ENCODE measurements around the gene RUNX1.

Gene RUNX1

DNA sequence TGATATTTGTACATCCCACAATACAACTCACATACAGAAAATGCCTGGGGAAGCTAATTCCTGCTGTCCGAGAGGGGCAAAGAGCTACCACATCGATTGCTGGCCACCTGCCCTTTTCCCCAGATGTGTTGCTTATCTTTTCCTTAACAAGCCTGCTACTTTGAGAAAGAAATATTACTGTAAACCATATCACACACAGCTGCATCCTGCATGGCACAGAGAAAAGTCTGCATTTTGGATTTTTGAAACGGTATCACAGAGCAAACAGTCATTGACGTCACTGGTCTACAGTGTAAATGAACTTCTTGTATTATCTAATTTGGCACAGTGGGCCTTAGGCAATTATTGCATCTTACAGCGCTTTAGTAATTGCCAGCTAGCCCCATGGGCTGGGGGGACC, 215.6 kb downstream of the RUNX1 start:
- no peak for DNase-seq
- H3K27ac Mint-ChIP-seq: no peak overlapping the region
- peaks cover under 1 to 1% of the 10 kb centered on the region in 2 donors for H3K9me3 Mint-ChIP-seq
- H3K4me3 Mint-ChIP-seq: no peak overlapping the region
- no peak for ATAC-seq
- H3K4me1 Mint-ChIP-seq: peaks cover 34% of the 10 kb centered on the region
- no peaks in the 10 kb centered on the region for H3K27me3 Mint-ChIP-seq

DNA sequence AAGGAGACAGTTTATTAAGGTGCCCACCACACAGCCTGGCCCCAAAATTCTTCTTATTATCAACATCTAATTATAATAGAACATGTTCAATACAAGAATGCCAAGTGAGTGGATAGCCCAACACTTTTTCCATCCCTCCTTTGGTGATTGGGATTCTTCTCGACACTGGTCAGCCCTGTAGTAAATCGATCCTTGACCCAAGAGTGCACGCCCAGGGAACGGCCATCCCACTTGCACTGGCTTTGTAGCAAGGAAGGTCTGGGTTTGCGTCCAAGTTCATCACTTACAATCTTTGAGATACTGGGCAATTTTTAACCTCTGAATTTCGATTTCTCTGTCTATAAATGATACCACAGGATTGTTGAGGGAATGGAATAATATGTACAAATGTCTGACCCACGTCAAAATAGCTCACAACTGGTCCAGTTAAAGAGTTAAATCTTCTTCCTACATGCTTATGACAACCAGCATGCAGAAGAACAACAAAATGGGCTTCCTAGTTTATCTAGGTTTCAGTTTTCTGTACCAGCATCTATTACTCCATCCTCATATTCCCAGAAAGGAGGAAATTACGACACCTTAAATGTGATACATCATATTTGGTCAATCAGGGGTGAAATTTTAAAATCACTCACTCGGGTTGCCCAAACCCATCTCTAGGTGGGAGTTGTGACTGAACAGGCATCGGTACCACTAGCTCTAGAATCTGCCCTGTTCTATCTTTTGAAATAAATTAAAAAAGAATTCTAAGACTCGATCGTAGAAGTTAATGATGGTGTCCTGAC, 218.5 kb downstream of the RUNX1 start:
- Mint-ChIP-seq H3K27me3 (no peaks in the 10 kb centered on the region), H3K4me3 (no peak overlapping the region), H3K4me1 (peaks cover 13% of the 10 kb centered on the region), H3K9me3 (peaks cover 10 to 21% of the 10 kb centered on the region in 2 donors), H3K27ac (peak overlapping the region in 1 of 2 donors; percentile 48)
- ATAC-seq (no peak), DNase-seq (no peak)

DNA sequence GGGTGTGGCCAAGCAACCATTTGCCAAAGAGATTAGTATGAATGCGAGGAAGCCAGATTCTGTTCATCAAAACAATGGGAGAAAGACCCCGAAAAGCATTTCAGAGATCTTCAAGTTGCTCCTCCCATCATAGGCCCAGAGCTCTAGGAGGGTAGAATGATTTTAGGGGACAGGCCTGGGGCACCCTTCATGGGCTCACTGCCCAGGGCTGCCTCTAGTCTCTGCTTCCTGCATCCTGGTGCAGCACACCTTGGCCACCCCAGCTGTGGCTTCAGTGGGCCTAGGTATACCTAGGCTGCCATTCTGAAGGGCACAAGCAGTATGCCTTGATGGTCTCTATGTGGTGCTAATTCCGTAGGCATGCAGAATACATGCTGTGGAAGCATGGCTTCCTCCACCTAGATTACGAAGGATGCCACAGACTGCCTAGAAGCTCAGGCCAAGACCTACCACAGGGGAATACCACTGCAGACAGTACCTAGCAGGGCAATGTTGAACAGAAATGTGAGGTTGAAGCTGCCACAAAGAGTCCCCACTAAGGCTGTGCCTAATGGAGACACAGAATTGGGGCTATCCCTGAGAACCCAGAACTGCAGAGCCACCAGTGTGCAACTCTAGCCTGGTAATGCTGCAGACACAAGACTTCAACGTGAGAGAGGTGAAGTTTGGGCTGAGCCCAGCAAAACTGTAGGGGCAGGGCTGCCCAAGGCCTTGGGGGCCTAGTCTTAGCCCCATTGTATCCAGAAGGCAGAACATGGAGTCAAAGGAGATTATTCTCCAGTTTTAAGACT, 221.5 kb downstream of the RUNX1 start:
- Mint-ChIP-seq H3K4me1 (no peaks in the 10 kb centered on the region), H3K9me3 (peaks cover 10 to 21% of the 10 kb centered on the region in 2 donors), H3K27me3 (no peaks in the 10 kb centered on the region), H3K27ac (no peak overlapping the region), H3K4me3 (no peak overlapping the region)
- no peak for DNase-seq
- no peak for ATAC-seq

DNA sequence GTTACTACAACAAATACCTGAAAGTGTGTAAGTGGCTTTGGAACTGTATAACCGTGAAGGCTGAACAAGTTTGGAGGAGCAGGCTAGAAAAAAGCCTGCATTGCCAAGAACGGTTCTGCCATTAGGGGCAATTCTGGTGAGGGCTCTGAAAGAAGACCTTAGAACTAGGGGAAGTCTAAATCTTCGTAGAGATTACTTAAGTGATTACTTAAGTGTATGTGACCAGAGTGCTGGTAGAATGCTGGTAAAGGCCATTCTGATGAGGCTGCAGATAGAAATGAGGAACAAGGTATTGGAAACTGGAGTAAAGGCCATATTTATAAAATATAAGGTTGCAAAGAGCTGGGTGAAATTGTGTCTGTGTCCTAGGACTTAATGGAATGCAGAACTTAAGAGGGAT, 222.3 kb downstream of the RUNX1 start:
- Mint-ChIP-seq H3K27me3 (no peaks in the 10 kb centered on the region), H3K4me3 (no peak overlapping the region), H3K9me3 (peaks cover 10 to 21% of the 10 kb centered on the region in 2 donors), H3K4me1 (no peaks in the 10 kb centered on the region), H3K27ac (peak overlapping the region in 1 of 2 donors; percentile 4)
- ATAC-seq: no peak
- DNase-seq: no peak

DNA sequence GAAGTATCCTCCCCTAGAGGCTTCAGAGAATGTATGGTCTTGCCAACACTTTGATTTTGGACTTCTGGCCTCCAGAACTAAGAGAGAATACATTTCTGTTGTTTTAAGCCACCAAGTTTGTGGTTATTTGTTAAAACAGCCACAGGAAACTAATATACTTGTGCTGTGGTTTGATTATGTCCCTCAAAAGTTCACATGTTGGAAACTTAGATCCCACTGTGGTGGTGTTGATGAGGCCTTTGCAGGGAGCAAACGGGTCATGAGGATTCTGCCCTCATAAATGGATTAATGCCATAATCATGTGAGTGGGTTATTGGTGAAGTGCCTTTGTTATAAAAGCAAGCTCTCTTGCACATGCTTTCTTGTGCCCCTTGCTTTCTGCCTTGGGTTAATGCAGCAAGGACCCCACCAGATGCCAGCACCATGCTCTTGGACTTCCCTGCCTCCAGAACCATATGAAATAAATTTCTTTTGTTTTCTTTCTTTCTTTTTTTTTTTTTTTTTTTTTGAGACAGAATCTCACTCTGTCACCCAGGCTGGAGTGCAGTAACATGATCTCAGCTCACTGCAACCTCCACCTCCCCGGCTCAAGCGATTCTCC, 223.1 kb downstream of the RUNX1 start:
- no peak overlapping the region for H3K4me3 Mint-ChIP-seq
- H3K9me3 Mint-ChIP-seq: peaks cover 10 to 21% of the 10 kb centered on the region in 2 donors
- no peaks in the 10 kb centered on the region for H3K27me3 Mint-ChIP-seq
- no peak overlapping the region for H3K27ac Mint-ChIP-seq
- H3K4me1 Mint-ChIP-seq: no peaks in the 10 kb centered on the region
- no peak for ATAC-seq
- no peak for DNase-seq

DNA sequence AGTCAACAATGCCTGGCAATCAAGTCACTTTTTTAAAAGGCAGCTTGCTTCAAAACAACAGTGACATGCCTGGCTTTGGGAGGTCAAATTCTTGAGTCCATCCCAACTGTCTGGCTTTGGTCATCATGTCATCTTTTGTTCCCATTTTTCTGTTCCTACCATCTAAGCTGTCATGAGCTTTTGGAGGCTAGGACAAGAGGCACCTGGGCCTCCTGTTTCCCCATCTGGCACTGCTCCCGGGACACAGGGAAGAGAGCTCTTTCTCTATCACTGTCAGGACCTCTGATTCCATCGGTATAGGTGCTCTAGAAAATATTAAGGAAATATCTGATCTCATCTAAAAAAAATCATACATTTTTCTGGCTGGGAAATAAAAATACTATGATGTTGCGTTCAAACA, 224.0 kb downstream of the RUNX1 start:
- H3K27me3 Mint-ChIP-seq: no peaks in the 10 kb centered on the region
- H3K4me3 Mint-ChIP-seq: no peak overlapping the region
- DNase-seq: no peak
- no peak overlapping the region for H3K27ac Mint-ChIP-seq
- H3K4me1 Mint-ChIP-seq: no peaks in the 10 kb centered on the region
- ATAC-seq: no peak
- peaks cover 10 to 21% of the 10 kb centered on the region in 2 donors for H3K9me3 Mint-ChIP-seq

DNA sequence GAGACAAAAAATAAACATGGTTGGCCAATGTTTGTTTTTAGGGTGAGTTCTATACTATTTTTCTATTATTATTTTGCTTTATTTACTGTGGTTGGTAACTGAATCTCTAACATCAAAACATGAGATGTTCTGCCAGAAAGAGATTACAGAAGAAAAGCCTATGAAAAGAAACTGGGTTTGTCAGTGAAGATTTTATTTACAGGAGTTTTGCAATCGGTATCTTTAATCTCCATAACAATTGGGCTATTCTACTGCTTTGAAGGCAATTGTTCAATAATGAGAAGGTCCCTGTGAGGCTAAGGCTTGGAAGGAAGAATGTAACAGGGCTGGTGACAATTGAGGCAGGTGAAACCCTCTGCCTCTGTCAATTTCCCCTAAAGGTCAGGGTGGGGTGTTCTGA, 224.8 kb downstream of the RUNX1 start:
- DNase-seq: no peak
- Mint-ChIP-seq H3K4me1 (no peaks in the 10 kb centered on the region), H3K9me3 (peaks cover 10 to 21% of the 10 kb centered on the region in 2 donors), H3K27me3 (no peaks in the 10 kb centered on the region), H3K4me3 (no peak overlapping the region), H3K27ac (no peak overlapping the region)
- no peak for ATAC-seq

DNA sequence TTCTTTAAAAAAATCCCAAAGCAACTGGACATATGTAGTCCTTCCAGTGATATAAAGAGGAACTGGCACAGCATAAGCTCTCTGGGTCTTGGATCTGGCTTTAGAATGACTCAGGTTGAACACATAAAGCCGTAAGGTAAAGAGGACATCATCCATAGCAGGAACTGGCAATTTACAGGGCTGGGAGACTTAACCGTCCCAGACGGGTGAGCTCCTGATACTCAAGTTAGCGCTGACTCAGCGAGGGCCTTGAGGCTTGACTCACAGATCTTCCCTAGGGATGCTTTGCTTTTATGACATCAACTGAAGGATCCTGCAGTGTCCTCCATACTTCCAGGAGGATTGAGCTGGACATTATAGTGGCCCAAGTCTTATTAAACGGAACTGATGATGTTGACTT, 226.2 kb downstream of the RUNX1 start:
- H3K4me1 Mint-ChIP-seq: no peaks in the 10 kb centered on the region
- peak overlapping the region in 1 of 2 donors; percentile 12 for H3K27ac Mint-ChIP-seq
- H3K9me3 Mint-ChIP-seq: peaks cover 5 to 14% of the 10 kb centered on the region in 2 donors

DNA sequence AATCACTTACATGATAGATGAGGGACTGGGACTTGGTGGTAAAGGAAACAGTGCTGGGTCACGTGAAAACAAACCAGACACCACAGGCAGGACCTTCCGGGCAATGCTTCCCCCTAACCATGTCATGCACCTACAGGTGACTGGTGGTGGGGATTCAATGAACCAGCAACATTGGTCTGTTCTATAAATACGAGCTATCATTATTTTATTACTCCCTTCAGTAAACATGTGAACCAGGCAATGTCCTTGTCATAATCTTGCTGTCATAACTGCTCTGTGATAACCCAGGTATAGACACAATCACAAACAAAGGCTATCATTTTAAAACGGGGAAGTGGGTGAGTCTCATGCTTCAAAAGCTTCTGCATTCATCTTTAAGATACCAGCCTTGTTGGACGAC, 226.9 kb downstream of the RUNX1 start:
- Mint-ChIP-seq H3K4me3 (no peak overlapping the region), H3K27ac (no peak overlapping the region), H3K9me3 (peaks cover 4 to 6% of the 10 kb centered on the region in 2 donors), H3K27me3 (no peaks in the 10 kb centered on the region), H3K4me1 (no peaks in the 10 kb centered on the region)
- no peak for ATAC-seq
- DNase-seq: no peak

More for the DNA sequence above, 226.2 kb downstream of the RUNX1 start:
- DNase-seq (no peak), ATAC-seq (no peak)
- Mint-ChIP-seq H3K4me3 (no peak overlapping the region), H3K27me3 (no peaks in the 10 kb centered on the region)

DNA sequence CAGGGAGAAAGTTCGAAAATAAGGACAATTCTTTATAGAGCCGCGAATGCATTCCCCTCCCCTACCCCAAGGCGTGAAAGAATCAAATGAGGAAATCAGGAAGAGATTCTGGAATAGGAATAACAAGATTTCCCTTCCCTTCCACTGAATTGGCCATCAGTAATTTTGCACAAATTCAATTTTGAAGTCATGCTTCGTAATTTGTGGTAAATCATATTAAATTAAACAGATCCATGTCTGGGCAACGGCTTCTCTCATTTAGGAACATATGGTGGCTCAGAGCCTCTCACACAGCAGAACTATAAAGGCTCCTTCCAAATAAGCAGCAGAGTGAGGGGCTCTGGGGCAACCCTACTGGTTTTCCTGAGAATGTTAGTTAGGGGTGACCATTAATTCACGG, 227.4 kb downstream of the RUNX1 start:
- Mint-ChIP-seq H3K4me3 (no peak overlapping the region), H3K27ac (no peak overlapping the region), H3K4me1 (no peaks in the 10 kb centered on the region), H3K27me3 (no peaks in the 10 kb centered on the region), H3K9me3 (peaks cover 0 to 2% of the 10 kb centered on the region in 2 donors)
- DNase-seq: no peak
- no peak for ATAC-seq

DNA sequence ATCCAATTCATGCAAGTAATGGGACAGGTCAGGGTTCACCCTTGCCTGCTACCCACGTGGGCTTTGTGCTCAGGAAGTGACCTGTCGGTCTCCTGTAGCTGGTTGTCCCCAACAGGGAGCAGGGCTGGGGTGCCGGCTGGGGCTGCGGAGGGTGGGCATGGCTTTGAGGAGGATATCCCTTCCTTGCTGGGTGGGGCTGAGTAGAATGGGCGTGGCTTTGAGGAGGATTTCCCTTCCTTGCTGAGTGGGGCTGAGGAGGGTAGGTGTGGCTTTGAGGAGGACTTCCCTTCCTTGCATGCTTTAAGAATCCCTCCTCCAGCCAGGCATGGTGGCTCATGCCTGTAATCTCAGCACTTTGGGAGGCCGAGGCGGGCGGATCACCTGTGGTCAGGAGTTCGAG, 229.1 kb downstream of the RUNX1 start:
- ATAC-seq (no peak), DNase-seq (no peak)
- Mint-ChIP-seq H3K27ac (no peak overlapping the region), H3K4me3 (no peak overlapping the region), H3K9me3 (no peaks in the 10 kb centered on the region), H3K4me1 (peaks cover 6% of the 10 kb centered on the region), H3K27me3 (no peaks in the 10 kb centered on the region)

DNA sequence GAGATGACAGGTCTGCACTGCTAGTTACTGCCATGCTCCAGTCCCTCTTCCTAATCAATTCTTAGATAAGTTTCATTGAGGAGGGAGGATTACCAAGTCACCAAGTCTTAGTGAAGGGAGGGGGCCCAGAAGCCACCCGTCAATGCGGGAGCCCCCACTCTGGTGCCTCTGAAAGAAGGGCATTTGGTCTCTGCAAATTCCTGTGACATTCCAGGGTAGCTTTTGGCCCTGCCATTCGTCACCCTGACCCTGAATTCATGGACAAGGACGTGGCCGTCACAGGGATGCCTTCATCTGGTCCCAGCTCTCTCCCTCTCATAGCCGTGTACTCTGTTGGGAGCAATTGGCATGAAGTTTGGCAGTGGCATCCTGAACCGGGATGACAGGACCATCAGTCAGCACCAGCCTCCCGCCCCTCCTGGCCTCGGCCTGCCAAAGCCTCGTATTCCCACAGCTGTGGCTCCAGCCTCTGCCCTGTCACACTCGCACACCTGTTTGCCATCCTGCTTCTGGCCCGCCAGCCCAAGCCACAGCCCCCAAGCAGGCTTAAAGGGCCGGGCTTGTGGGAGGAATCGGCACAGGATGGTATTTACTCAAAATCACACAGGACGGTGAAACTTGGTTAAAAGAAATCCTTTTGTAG, 229.6 kb downstream of the RUNX1 start:
- no peak for ATAC-seq
- H3K4me3 Mint-ChIP-seq: no peak overlapping the region
- H3K4me1 Mint-ChIP-seq: peaks cover 6% of the 10 kb centered on the region
- no peaks in the 10 kb centered on the region for H3K27me3 Mint-ChIP-seq
- no peak overlapping the region for H3K27ac Mint-ChIP-seq
- no peak for DNase-seq
- H3K9me3 Mint-ChIP-seq: no peaks in the 10 kb centered on the region

DNA sequence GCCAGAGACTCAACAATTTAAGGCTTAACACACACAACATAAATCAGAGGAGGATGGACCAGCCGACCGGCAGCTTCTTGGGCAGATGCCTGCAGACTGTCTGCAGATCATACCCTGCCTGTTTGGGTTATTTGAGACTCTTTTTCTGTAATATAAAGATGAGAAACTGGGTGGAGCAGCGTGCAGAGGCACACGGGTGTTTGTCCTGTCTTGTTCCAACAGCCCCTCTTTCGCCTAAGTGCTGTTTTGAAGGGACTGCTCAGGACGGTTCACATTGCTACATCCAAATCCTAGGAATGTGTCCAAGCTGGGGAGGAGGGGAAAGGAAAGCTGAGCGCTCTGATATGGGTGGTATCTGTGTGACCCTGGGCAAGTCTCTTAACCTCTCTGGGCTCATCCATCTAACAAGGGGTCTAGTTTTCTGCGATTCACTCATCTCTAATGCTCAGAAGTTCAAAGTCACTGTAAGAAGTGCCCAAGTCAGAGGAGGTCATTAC, 230.4 kb downstream of the RUNX1 start:
- Mint-ChIP-seq H3K27me3 (no peaks in the 10 kb centered on the region), H3K9me3 (no peaks in the 10 kb centered on the region), H3K27ac (no peak overlapping the region), H3K4me3 (no peak overlapping the region), H3K4me1 (peaks cover 10% of the 10 kb centered on the region)
- ATAC-seq: no peak
- no peak for DNase-seq

DNA sequence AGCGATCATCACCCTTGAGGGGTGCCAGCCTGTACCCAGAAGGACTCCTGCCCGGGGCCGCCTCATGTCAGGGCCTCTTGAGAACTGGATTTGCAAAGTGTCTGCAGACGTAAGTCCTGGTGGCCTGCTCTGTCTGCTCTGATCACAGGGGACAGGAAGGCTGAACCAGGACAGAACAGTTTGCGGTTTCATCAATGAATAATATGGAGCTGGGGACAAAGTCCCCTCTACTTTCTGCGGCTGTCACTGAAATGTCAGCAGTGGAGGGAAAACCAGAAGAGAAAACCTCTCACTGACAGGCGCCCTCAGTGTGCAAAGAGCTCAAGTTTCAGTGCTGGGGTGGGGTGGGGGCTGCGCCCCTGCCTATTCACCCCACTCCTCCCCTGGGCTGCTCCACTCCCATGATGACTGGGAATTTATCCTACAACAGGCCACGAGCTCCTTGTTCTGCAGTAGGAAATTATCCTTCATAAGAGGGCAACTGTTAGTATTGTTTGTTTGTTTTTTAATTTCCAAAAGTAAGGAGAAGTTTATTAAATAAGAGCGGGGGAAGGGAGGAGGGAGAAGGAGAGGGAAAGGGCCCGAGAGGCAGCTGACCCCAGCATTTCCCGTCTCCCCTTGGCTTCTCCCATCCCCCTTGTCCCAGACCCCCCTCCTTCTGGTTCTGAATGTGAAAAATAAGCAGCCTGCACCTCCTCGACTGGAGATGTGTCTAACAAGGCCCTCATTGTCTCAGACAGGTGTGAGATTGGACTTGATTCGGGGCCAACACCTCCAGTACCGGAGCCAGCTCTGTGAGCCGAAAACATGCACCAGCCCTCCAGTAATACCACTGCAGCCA, 231.1 kb downstream of the RUNX1 start:
- Mint-ChIP-seq H3K4me3 (no peak overlapping the region), H3K9me3 (no peaks in the 10 kb centered on the region), H3K27ac (no peak overlapping the region), H3K27me3 (no peaks in the 10 kb centered on the region), H3K4me1 (peaks cover 16% of the 10 kb centered on the region)
- DNase-seq: no peak
- no peak for ATAC-seq
